Amniotic epithelial cell (primary cell): ENCODE data around the gene TLE6.
"Not testable (repeated sequence)": the region's sequence is repeated elsewhere in the genome, so short reads cannot be mapped to it uniquely, and the experiment has no call there.

Experiments
- DNase-seq: peaks from one replicate; pipeline ENCODE4 v3.0.0-alpha.2; 2010; ENCODE audit warnings: low read depth

The TLE6 gene

GRCh38 chr19:2977001-2977745 is at the start of gene TLE6:
TLE6 (plus strand) TSS chr19:2977564; CDS start chr19:2978234, 670 bp downstream.
- peak; percentile 91 for DNase-seq

GRCh38 chr19:2933490-2933910 is 43.9 kb upstream of the TLE6 start:
- DNase-seq = no peak

GRCh38 chr19:2935863-2936262 is 41.5 kb upstream of the TLE6 start:
- DNase-seq = not testable (repeated sequence)

- no peak for DNase-seq
Measured at GRCh38 chr19:2942928-2943640, 34.3 kb upstream of the TLE6 start.

- no peak for DNase-seq
Measured at GRCh38 chr19:2944403-2944774, 33.0 kb upstream of the TLE6 start.

- DNase-seq = peak; percentile 99
Measured at GRCh38 chr19:2944775-2945574, 32.4 kb upstream of the TLE6 start, which contains the start of gene ZNF77. ZNF77 (minus strand) TSS chr19:2944971; CDS start chr19:2944840, 131 bp downstream.

- DNase-seq = no peak
Measured at GRCh38 chr19:2945575-2946184, 31.7 kb upstream of the TLE6 start.

- DNase-seq = peak; percentile 71
Measured at GRCh38 chr19:2949939-2950285, 27.5 kb upstream of the TLE6 start.

GRCh38 chr19:2950286-2951124 is 26.9 kb upstream of the TLE6 start:
- DNase-seq = peak; percentile 99

GRCh38 chr19:2952953-2953481 is 24.3 kb upstream of the TLE6 start:
- peak; percentile 34 for DNase-seq

GRCh38 chr19:2957160-2957559 is 20.2 kb upstream of the TLE6 start:
- no peak for DNase-seq

- no peak for DNase-seq
Measured at GRCh38 chr19:2960120-2960519, 17.2 kb upstream of the TLE6 start.

- peak; percentile 64 for DNase-seq
Measured at GRCh38 chr19:2962018-2962670, 15.2 kb upstream of the TLE6 start.

GRCh38 chr19:2963122-2963521 is 14.2 kb upstream of the TLE6 start:
- DNase-seq = no peak

GRCh38 chr19:2963631-2964030 is 13.7 kb upstream of the TLE6 start:
- not testable (repeated sequence) for DNase-seq

GRCh38 chr19:2964874-2965273 is 12.5 kb upstream of the TLE6 start:
- no peak for DNase-seq

- no peak for DNase-seq
Measured at GRCh38 chr19:2967972-2968371, 9.4 kb upstream of the TLE6 start.

GRCh38 chr19:2969104-2969504 is 8.3 kb upstream of the TLE6 start:
- DNase-seq = peak; percentile 51

- DNase-seq = peak; percentile 96
Measured at GRCh38 chr19:2970201-2970835, 7.0 kb upstream of the TLE6 start.

GRCh38 chr19:2973229-2973628 is 4.1 kb upstream of the TLE6 start:
- DNase-seq = no peak
